H1 (cell line): ENCODE measurements around the gene NR2F6. TPM values are rescaled to one million over a fixed set of nuclear protein-coding genes. Genes with fewer than 3 reads are reported as not detected.

ENCODE experiments used
- CTCF ChIA-PET: fragments of 300-600 bp; sonication (Branson Sonifier 250); formaldehyde crosslinking; loops from one replicate; lab custom pipeline; 2021; ENCODE audit not compliant: partially characterized antibody; lab: Charles Lee
- POLR2A ChIA-PET: fragments of 300-600 bp; sonication (Branson Sonifier 250); formaldehyde crosslinking; loops from one replicate; lab custom pipeline; 2021; ENCODE audit warnings: inconsistent platforms; ENCODE audit not compliant: partially characterized antibody; lab: Charles Lee
- DNase-seq, 2 experiments: peaks; one replicate each; pipeline versions ENCODE4 v3.0.0 to v3.0.0-alpha.2; 2010 to 2022; ENCODE audit warnings: low spot score in 2 of 2, low read depth in 1 of 2, mixed read lengths in 1 of 2
- FAIRE-seq: peaks from 2 replicates; lab custom pipeline; 2011; peaks lifted over from hg19 to GRCh38; lab: Jason Lieb, UNC
- H2AFZ ChIP-seq: 2 replicates; pipeline ENCODE4 v1.8.1; 2012; ENCODE audit warnings: low read length, inconsistent platforms
- H2AK5ac ChIP-seq: 2 replicates; pipeline ENCODE4 v1.6.1; 2013; ENCODE audit warnings: low read depth, low read length
- H2BK120ac ChIP-seq: replicated peaks from 2 replicates; pipeline ENCODE3; 2013; ENCODE audit warnings: low read depth, low read length, inconsistent platforms
- H2BK12ac ChIP-seq: 2 replicates; pipeline ENCODE4 v1.6.1; 2013; ENCODE audit warnings: low read depth, low read length
- H2BK15ac ChIP-seq: 2 replicates; pipeline ENCODE4 v1.6.1; 2013; ENCODE audit warnings: low read length
- H2BK20ac ChIP-seq: 2 replicates; pipeline ENCODE4 v1.6.1; 2013; ENCODE audit warnings: low read length
- H2BK5ac ChIP-seq: 2 replicates; pipeline ENCODE4 v1.6.1; 2013; ENCODE audit warnings: low read depth, low read length
- H3K14ac ChIP-seq: 2 replicates; pipeline ENCODE4 v1.6.1; 2013; ENCODE audit warnings: inconsistent platforms; ENCODE audit not compliant: insufficient read length
- H3K18ac ChIP-seq: 2 replicates; pipeline ENCODE4 v1.6.1; 2013; ENCODE audit warnings: low read length; ENCODE audit errors: extremely low read depth
- H3K23ac ChIP-seq: 2 replicates; pipeline ENCODE4 v1.6.1; 2013; ENCODE audit warnings: inconsistent platforms; ENCODE audit not compliant: insufficient read length
- H3K23me2 ChIP-seq: 2 replicates; pipeline ENCODE4 v1.6.1; 2013; ENCODE audit warnings: low read depth, low read length
- H3K27ac ChIP-seq: 2 replicates; pipeline ENCODE4 v1.6.1; 2011; ENCODE audit warnings: low read depth, low read length, inconsistent platforms
- H3K27me3 ChIP-seq, 4 experiments: replicated peaks in 1 of 4; 1 replicate in 1 of 4; 2 replicates in 3 of 4; pipeline versions ENCODE4 v1.6.1 to v1.8.1; 2011 to 2013; ENCODE audit warnings: low read length in 3 of 4, mild to moderate bottlenecking in 3 of 4, inconsistent platforms in 2 of 4, mixed read lengths in 2 of 4, moderate library complexity in 1 of 4; ENCODE audit not compliant: control insufficient read depth in 3 of 4, insufficient read depth in 3 of 4; ENCODE audit errors: extremely low read depth in 1 of 4
- H3K36me3 ChIP-seq, 4 experiments: 2 replicates each; pipeline versions ENCODE4 v1.6.1 to v1.8.1; 2011 to 2013; ENCODE audit warnings: mild to moderate bottlenecking in 4 of 4, low read length in 3 of 4, moderate library complexity in 2 of 4, control low read depth in 1 of 4, inconsistent platforms in 1 of 4; ENCODE audit not compliant: insufficient read depth in 4 of 4, control insufficient read depth in 2 of 4
- H3K4ac ChIP-seq: replicated peaks from 2 replicates; pipeline ENCODE3; 2013; ENCODE audit warnings: low read length, low read depth, mixed read lengths, inconsistent platforms; ENCODE audit not compliant: insufficient read length
- H3K4me1 ChIP-seq, 4 experiments: replicated peaks in 1 of 4; 1 replicate in 1 of 4; 2 replicates in 3 of 4; pipeline versions ENCODE4 v1.6.1 to v1.8.1; 2011 to 2013; ENCODE audit warnings: low read length in 3 of 4, inconsistent platforms in 2 of 4, mixed read lengths in 1 of 4; ENCODE audit not compliant: insufficient read depth in 4 of 4, control insufficient read depth in 3 of 4
- H3K4me2 ChIP-seq, 2 experiments: 2 replicates each; pipeline versions ENCODE4 v1.6.1 to v1.8.1; 2011 to 2013; ENCODE audit warnings: low read depth in 2 of 2, low read length in 2 of 2, control low read depth in 1 of 2, inconsistent platforms in 1 of 2, mild to moderate bottlenecking in 1 of 2; ENCODE audit not compliant: insufficient read depth in 1 of 2
- H3K4me3 ChIP-seq, 4 experiments: fragments of 200-600, 300-600 bp in 1 of 4; sonication (generic), shearing (Covaris generic), sonication (Bioruptor Twin) in 1 of 4; 2 replicates each; pipeline versions ENCODE4 v1.5.1 to v1.8.1; 2011 to 2016; ENCODE audit warnings: low read length in 4 of 4, low read depth in 3 of 4, control low read depth in 2 of 4, inconsistent platforms in 2 of 4, mild to moderate bottlenecking in 2 of 4, mixed read lengths in 1 of 4, moderate library complexity in 1 of 4; ENCODE audit not compliant: insufficient read depth in 2 of 4; ENCODE audit errors: extremely low read depth in 1 of 4
- H3K56ac ChIP-seq: replicated peaks from 2 replicates; pipeline ENCODE3; 2013; ENCODE audit warnings: low read depth, mild to moderate bottlenecking, mixed read lengths, low read length, inconsistent platforms; ENCODE audit not compliant: insufficient read length
- H3K79me1 ChIP-seq: 2 replicates; pipeline ENCODE4 v1.6.1; 2013; ENCODE audit warnings: low read depth, low read length, control low read depth
- H3K79me2 ChIP-seq, 2 experiments: 2 replicates each; pipeline versions ENCODE4 v1.6.1 to v1.8.1; 2012 to 2013; ENCODE audit warnings: low read length in 2 of 2, mild to moderate bottlenecking in 2 of 2, inconsistent platforms in 1 of 2; ENCODE audit not compliant: insufficient read depth in 2 of 2, control insufficient read depth in 1 of 2
- H3K9ac ChIP-seq, 4 experiments: replicated peaks in 1 of 4; 1 replicate in 1 of 4; 2 replicates in 3 of 4; pipeline versions ENCODE4 v1.6.1 to v1.8.1; 2011 to 2013; ENCODE audit warnings: low read depth in 3 of 4, low read length in 3 of 4, control low read depth in 2 of 4, mild to moderate bottlenecking in 2 of 4, moderate library complexity in 2 of 4, inconsistent platforms in 1 of 4; ENCODE audit errors: extremely low read depth in 1 of 4
- H3K9me3 ChIP-seq, 2 experiments: 2 replicates each; pipeline versions ENCODE4 v1.6.1 to v1.8.1; 2012 to 2013; ENCODE audit warnings: mild to moderate bottlenecking in 2 of 2, moderate library complexity in 2 of 2, control low read depth in 1 of 2, inconsistent platforms in 1 of 2, low read depth in 1 of 2, low read length in 1 of 2, mixed read lengths in 1 of 2; ENCODE audit not compliant: insufficient read depth in 2 of 2
- H4K20me1 ChIP-seq, 2 experiments: replicated peaks in 1 of 2; 2 replicates each; pipeline versions ENCODE3 to v1.8.1; 2011 to 2013; ENCODE audit warnings: inconsistent platforms in 2 of 2, low read length in 2 of 2, mild to moderate bottlenecking in 1 of 2; ENCODE audit not compliant: insufficient read depth in 2 of 2, control insufficient read depth in 1 of 2
- H4K5ac ChIP-seq: 2 replicates; pipeline ENCODE4 v1.6.1; 2013; ENCODE audit warnings: low read length, low read depth, mixed read lengths, inconsistent platforms; ENCODE audit not compliant: insufficient read length
- H4K8ac ChIP-seq: 2 replicates; pipeline ENCODE4 v1.8.0; 2013; ENCODE audit warnings: mild to moderate bottlenecking, moderate library complexity, low read length, inconsistent platforms; ENCODE audit not compliant: insufficient read depth; ENCODE audit errors: extremely low read depth
- H4K91ac ChIP-seq: replicated peaks from 2 replicates; pipeline ENCODE3; 2013; ENCODE audit warnings: low read length, mixed read lengths, inconsistent platforms; ENCODE audit not compliant: insufficient read length
- EP300 ChIP-seq, 2 experiments: IDR thresholded peaks; 1 replicate in 1 of 2; 2 replicates in 1 of 2; pipeline ENCODE4 v1.6.1; 2011 to 2012; ENCODE audit warnings: low read depth in 2 of 2, low read length in 2 of 2, mild to moderate bottlenecking in 2 of 2, borderline replicate concordance in 1 of 2, inconsistent platforms in 1 of 2, moderate library complexity in 1 of 2
- HDAC2 ChIP-seq, 2 experiments: fragments of 300-600 bp in 1 of 2; sonication (generic) in 1 of 2; IDR thresholded peaks; 2 replicates each; pipeline ENCODE4 v1.6.1; 2011 to 2012; ENCODE audit warnings: low read depth in 2 of 2, low read length in 2 of 2, mild to moderate bottlenecking in 2 of 2, moderate library complexity in 2 of 2, borderline replicate concordance in 1 of 2, inconsistent platforms in 1 of 2
- KDM4A ChIP-seq: IDR thresholded peaks from one replicate; pipeline ENCODE4 v1.7.1; 2012; ENCODE audit warnings: low read depth, mild to moderate bottlenecking, moderate library complexity, low read length, inconsistent platforms; ENCODE audit not compliant: severe bottlenecking
- NRF1 ChIP-seq: IDR thresholded peaks from 2 replicates; pipeline ENCODE4 v1.6.1; 2011; ENCODE audit warnings: mild to moderate bottlenecking, low read depth, low read length, improper control_type of control experiment
- POLR2AphosphoS5 ChIP-seq: IDR thresholded peaks from 2 replicates; pipeline ENCODE4 v1.6.1; 2011; ENCODE audit warnings: low read depth, low read length
- POU5F1 ChIP-seq: IDR thresholded peaks from 2 replicates; pipeline ENCODE4 v1.6.1; 2011; ENCODE audit warnings: low read depth, mild to moderate bottlenecking, low read length, moderate library complexity
- TAF1 ChIP-seq: IDR thresholded peaks from 2 replicates; pipeline ENCODE4 v1.6.1; 2011; ENCODE audit warnings: mild to moderate bottlenecking, low read depth, low read length
- TCF12 ChIP-seq: IDR thresholded peaks from 2 replicates; pipeline ENCODE4 v1.6.1; 2011; ENCODE audit warnings: low read depth, mild to moderate bottlenecking, low read length
- ZNF274 ChIP-seq: IDR thresholded peaks from 2 replicates; pipeline ENCODE4 v1.7.0; 2012; ENCODE audit warnings: low read length, borderline replicate concordance; ENCODE audit errors: extremely low read depth
- WGBS, 2 experiments: shearing (Covaris generic) in 1 of 2; methylation state at CpG; one replicate each; pipeline versions ENCODE4 v1.1.6 to v1.1.7; 2013 to 2015; ENCODE audit warnings: low lambda C conversion rate in 2 of 2, mixed read lengths in 2 of 2, inconsistent platforms in 1 of 2, low coverage in 1 of 2, missing lambda C conversion rate in 1 of 2; ENCODE audit not compliant: insufficient replicate concordance in 2 of 2, insufficient coverage in 1 of 2, insufficient read length in 1 of 2; ENCODE audit errors: extremely low coverage in 1 of 2, missing lambda C conversion rate in 1 of 2; 5-methylcytosine and 5-hydroxymethylcytosine counted together
- polyA plus RNA-seq, 7 experiments: library from polyadenylated mRNA; depleted of rRNA in 3 of 7; stranded (reverse) in 5 of 7; unstranded in 2 of 7; fragments of >200 nt in 5 of 7; fragments of 200-250 nt in 2 of 7; gene quantifications; 1 replicate in 5 of 7; 2 replicates in 1 of 7; 4 replicates in 1 of 7; pipeline versions ENCODE4 v1.2.1 to v1.2.3, GENCODE V29; 2011 to 2013; ENCODE audit warnings: missing spikeins in 2 of 7, mixed read lengths in 2 of 7
- total RNA-seq: library from RNA; stranded (reverse); fragmentation: NEBNext Ultra II Directional; extraction: Animal tissue kit (Norgen Biotek cat#: 25700); gene quantifications from 2 replicates; pipeline ENCODE4 v1.2.1, GENCODE V29; 2021
- TF ChIP-seq, protein P1 (sequence below), 3 experiments: IDR thresholded peaks; 1 replicate in 2 of 3; 2 replicates in 1 of 3; pipeline versions ENCODE4 v1.5.1 to v1.6.1; 2011; ENCODE audit warnings: low read length in 3 of 3, mild to moderate bottlenecking in 3 of 3, inconsistent platforms in 2 of 3, low read depth in 1 of 3, moderate library complexity in 1 of 3; ENCODE audit not compliant: insufficient read depth in 1 of 3; ENCODE audit errors: control extremely low read depth in 1 of 3

The NR2F6 gene
- total and polyA plus RNA-seq, 2 of the 8 experiments (the other 6 are each of a cell fraction or from before 2014, with no cell fraction given): 99.7 to 114 TPM

DNA sequence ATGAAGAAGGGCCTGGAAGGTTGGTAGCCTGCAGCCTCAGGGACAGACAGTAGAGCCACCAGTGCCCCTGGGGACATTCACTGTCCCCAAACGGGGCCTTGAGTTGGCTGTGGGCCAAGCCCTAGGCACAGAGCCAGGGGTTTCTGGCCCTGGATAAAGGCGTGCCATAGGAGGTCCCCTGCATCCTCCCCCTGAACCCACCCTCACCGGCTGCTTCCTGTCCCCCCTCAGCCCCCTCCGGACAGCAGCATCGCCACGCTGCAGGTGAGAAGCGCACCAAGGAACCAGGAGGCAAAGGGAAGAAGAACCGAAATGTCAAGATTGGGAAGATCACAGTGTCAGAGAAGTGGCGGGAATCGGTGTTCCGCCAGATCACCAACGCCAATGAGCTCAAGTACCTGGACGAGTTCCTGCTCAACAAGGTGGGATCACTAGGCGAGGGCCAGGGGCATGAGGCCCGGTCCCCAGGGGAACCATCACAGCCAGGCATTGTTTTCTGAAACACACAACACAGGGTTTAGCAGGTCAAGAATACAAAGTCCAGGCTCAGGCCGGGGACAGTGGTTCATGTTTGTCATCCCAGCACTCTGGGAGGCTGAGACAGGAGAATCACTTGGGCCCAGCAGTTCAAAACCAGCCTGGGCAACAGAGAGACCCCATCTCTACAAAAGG, 45.2 kb downstream of the NR2F6 start:
- H3K4ac ChIP-seq: no peak overlapping the region
- no peak overlapping the region for H4K5ac ChIP-seq
- no peak overlapping the region for H3K4me2 ChIP-seq
- no peak overlapping the region for H3K9ac ChIP-seq
- H2BK20ac ChIP-seq: no peak overlapping the region
- peaks cover 2 to 5% of the 10 kb centered on the region in 2 experiments for H4K20me1 ChIP-seq
- no peak overlapping the region for H3K4me3 ChIP-seq
- H4K91ac ChIP-seq: no peak overlapping the region
- H4K8ac ChIP-seq: no peak overlapping the region
- no peak for FAIRE-seq
- ChIA-PET POLR2A (interaction anchor here (1.2 to 1.3 kb wide), 2 partner anchors 10 to 34 kb away, joined by 3 to 4 read pairs; no protein-coding TSS in a partner anchor), CTCF (interaction anchor here (0.6 to 2.1 kb wide), 5 partner anchors 9 to 121 kb away, joined by 3 to 7 read pairs (median 3); no protein-coding TSS in a partner anchor)
- peaks cover 0 to 23% (median 17%) of the 10 kb centered on the region in 4 experiments; a peak in 7 of 8 replicates for H3K36me3 ChIP-seq
- H2BK12ac ChIP-seq: no peak overlapping the region
- H3K56ac ChIP-seq: no peak overlapping the region
- H3K14ac ChIP-seq: no peak overlapping the region
- H2AK5ac ChIP-seq: no peak overlapping the region
- no peak overlapping the region for H3K23ac ChIP-seq
- peaks cover 2% of the 10 kb centered on the region; the same call in 1 of the 2 replicates for H3K23me2 ChIP-seq
- H3K27me3 ChIP-seq: no peaks in the 10 kb centered on the region
- H2BK15ac ChIP-seq: no peak overlapping the region
- no peak overlapping the region for H2AFZ ChIP-seq
- H3K79me2 ChIP-seq: no peaks in the 10 kb centered on the region
- WGBS, 2 experiments: 95% methylated on average over 15 of the region's 16 CpGs; no CpG with 5 or more reads in 1 of the 2 experiments
- H3K18ac ChIP-seq: no peak overlapping the region
- H2BK120ac ChIP-seq: no peak overlapping the region
- no peaks in the 10 kb centered on the region for H3K4me1 ChIP-seq
- DNase-seq: no peak
- H3K9me3 ChIP-seq: no peaks in the 10 kb centered on the region
- H3K79me1 ChIP-seq: no peaks in the 10 kb centered on the region
- no peak overlapping the region for H2BK5ac ChIP-seq
- H3K27ac ChIP-seq: no peak overlapping the region
- no peak for TF ChIP-seq KDM4A
- TF ChIP-seq TAF1: no peak
- no peak for TF ChIP-seq HDAC2 (IDR thresholded peaks at IDR 0.05; ENCODE audit: borderline replicate concordance in 1 of 2, low read depth in 2 of 2, low read length in 2 of 2)
- no peak for TF ChIP-seq ZNF274
- TF ChIP-seq EP300 (IDR thresholded peaks at IDR 0.05; ENCODE audit: borderline replicate concordance in 1 of 2, low read depth in 2 of 2, low read length in 2 of 2): no peak
- no peak for TF ChIP-seq TCF12
- TF ChIP-seq NRF1: no peak
- TF ChIP-seq, protein P1, sequence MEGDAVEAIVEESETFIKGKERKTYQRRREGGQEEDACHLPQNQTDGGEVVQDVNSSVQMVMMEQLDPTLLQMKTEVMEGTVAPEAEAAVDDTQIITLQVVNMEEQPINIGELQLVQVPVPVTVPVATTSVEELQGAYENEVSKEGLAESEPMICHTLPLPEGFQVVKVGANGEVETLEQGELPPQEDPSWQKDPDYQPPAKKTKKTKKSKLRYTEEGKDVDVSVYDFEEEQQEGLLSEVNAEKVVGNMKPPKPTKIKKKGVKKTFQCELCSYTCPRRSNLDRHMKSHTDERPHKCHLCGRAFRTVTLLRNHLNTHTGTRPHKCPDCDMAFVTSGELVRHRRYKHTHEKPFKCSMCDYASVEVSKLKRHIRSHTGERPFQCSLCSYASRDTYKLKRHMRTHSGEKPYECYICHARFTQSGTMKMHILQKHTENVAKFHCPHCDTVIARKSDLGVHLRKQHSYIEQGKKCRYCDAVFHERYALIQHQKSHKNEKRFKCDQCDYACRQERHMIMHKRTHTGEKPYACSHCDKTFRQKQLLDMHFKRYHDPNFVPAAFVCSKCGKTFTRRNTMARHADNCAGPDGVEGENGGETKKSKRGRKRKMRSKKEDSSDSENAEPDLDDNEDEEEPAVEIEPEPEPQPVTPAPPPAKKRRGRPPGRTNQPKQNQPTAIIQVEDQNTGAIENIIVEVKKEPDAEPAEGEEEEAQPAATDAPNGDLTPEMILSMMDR (IDR thresholded peaks at IDR 0.05; ENCODE audit: control extremely low read depth in 1 of 3, insufficient read depth in 1 of 3, low read depth in 1 of 3, low read length in 3 of 3): no peak
- TF ChIP-seq POLR2AphosphoS5: no peak
- TF ChIP-seq POU5F1: no peak
